ENCODE data around the gene CC2D1B.

- TF ChIP-seq CTCF (IDR thresholded peaks at IDR 0.05) = no peak
- TF ChIP-seq POLR2A (IDR thresholded peaks at IDR 0.05) = no peak
- no peak for TF ChIP-seq POLR2AphosphoS5 (IDR thresholded peaks at IDR 0.05)
Measured at GRCh38 chr1:52337439-52337838, 28.6 kb downstream of the CC2D1B start.
